ENCODE measurements around the gene RXYLT1.
"Not testable (repeated sequence)": the region's sequence is repeated elsewhere in the genome, so short reads cannot be mapped to it uniquely, and the experiment has no call there.

RXYLT1 gene

GRCh38 chr12:63805704-63806672, 26.3 kb downstream of the RXYLT1 start:
- no peak for DNase-seq

GRCh38 chr12:63808631-63809030, 28.9 kb downstream of the RXYLT1 start:
- DNase-seq, result no peak

- no peak for DNase-seq
These were observed 29.9 kb downstream of the RXYLT1 start for GRCh38 chr12:63809566-63809965.

- no peak for DNase-seq
These were observed 31.6 kb downstream of the RXYLT1 start for GRCh38 chr12:63811334-63811733.

GRCh38 chr12:63811755-63812154, 32.0 kb downstream of the RXYLT1 start:
- DNase-seq, result no peak

GRCh38 chr12:63814146-63814772, 34.5 kb downstream of the RXYLT1 start:
- DNase-seq, result no peak

- DNase-seq, result no peak
These were observed 35.8 kb downstream of the RXYLT1 start for GRCh38 chr12:63815482-63815852.

GRCh38 chr12:63816031-63816430, 36.3 kb downstream of the RXYLT1 start:
- no peak for DNase-seq

GRCh38 chr12:63820427-63820826, 40.7 kb downstream of the RXYLT1 start:
- DNase-seq, result no peak

GRCh38 chr12:63821781-63822251, 42.1 kb downstream of the RXYLT1 start:
- DNase-seq, result no peak

GRCh38 chr12:63822352-63822751, 42.6 kb downstream of the RXYLT1 start:
- no peak for DNase-seq

- no peak for DNase-seq
These were observed 43.3 kb downstream of the RXYLT1 start for GRCh38 chr12:63823040-63823439.

GRCh38 chr12:63826006-63826585, 46.4 kb downstream of the RXYLT1 start:
- no peak for DNase-seq

- DNase-seq, result no peak
These were observed 49.2 kb downstream of the RXYLT1 start for GRCh38 chr12:63828867-63829266.

GRCh38 chr12:63836046-63836445, 56.3 kb downstream of the RXYLT1 start:
- no peak for DNase-seq

GRCh38 chr12:63836936-63837335, 57.2 kb downstream of the RXYLT1 start:
- DNase-seq, result no peak

GRCh38 chr12:63838411-63838810, 58.7 kb downstream of the RXYLT1 start:
- no peak for DNase-seq

GRCh38 chr12:63841011-63841410, 61.3 kb downstream of the RXYLT1 start:
- no peak for DNase-seq

GRCh38 chr12:63841571-63841970, 61.9 kb downstream of the RXYLT1 start:
- DNase-seq, result no peak

- not testable (repeated sequence) for DNase-seq
These were observed 63.0 kb downstream of the RXYLT1 start for GRCh38 chr12:63842750-63843149.

- no peak for DNase-seq
These were observed 63.6 kb downstream of the RXYLT1 start for GRCh38 chr12:63843254-63843720.

- DNase-seq, result peak; percentile 84
These were observed 64.1 kb downstream of the RXYLT1 start for GRCh38 chr12:63843721-63844390.
